ENCODE data around the gene FCMR. TPM values are rescaled to one million over a fixed set of nuclear protein-coding genes. Genes with fewer than 3 reads are reported as not detected.

FCMR gene, protein sequence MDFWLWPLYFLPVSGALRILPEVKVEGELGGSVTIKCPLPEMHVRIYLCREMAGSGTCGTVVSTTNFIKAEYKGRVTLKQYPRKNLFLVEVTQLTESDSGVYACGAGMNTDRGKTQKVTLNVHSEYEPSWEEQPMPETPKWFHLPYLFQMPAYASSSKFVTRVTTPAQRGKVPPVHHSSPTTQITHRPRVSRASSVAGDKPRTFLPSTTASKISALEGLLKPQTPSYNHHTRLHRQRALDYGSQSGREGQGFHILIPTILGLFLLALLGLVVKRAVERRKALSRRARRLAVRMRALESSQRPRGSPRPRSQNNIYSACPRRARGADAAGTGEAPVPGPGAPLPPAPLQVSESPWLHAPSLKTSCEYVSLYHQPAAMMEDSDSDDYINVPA
- not detected in 2 replicates for total RNA-seq

GRCh38 chr1:206921772-206922265 lies at the start of gene FCMR:
Gene FCMR (minus strand): TSS chr1:206921941. CDS start chr1:206921854, 87 bp downstream.

GRCh38 chr1:206970446-206970845 lies 48.7 kb upstream of the FCMR start, which contains the start of gene FCAMR:
Gene FCAMR (minus strand): TSS chr1:206970460. CDS start chr1:206970125, 335 bp downstream.

GRCh38 chr1:206946261-206946660 lies 24.5 kb upstream of the FCMR start, which contains the start of gene PIGR:
Gene PIGR (minus strand): TSS chr1:206946466. CDS start chr1:206940531, 5,935 bp downstream.

DNA sequence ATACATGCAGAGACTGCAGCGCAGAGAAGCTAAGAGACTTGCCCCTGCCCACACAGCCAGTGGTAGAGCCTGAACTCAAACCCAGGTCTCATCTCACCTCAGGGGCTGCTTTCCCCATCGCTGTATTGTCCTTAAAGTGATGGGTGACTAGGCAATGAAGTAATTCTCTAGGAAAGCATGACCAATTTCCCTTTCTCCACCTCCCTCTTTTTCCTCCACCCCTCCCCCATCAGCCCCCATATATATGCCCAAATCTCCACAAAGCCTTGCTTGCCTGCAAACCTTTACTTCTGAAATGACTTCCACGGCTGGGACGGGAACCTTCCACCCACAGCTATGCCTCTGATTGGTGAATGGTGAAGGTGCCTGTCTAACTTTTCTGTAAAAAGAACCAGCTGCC lies 24.6 kb downstream of the FCMR start, which contains the start of gene IL24:
TSS of gene IL24 (plus strand) at position 269 of the 400 bp plus-strand sequence. CDS start 390 bp downstream, outside the sequence.

DNA sequence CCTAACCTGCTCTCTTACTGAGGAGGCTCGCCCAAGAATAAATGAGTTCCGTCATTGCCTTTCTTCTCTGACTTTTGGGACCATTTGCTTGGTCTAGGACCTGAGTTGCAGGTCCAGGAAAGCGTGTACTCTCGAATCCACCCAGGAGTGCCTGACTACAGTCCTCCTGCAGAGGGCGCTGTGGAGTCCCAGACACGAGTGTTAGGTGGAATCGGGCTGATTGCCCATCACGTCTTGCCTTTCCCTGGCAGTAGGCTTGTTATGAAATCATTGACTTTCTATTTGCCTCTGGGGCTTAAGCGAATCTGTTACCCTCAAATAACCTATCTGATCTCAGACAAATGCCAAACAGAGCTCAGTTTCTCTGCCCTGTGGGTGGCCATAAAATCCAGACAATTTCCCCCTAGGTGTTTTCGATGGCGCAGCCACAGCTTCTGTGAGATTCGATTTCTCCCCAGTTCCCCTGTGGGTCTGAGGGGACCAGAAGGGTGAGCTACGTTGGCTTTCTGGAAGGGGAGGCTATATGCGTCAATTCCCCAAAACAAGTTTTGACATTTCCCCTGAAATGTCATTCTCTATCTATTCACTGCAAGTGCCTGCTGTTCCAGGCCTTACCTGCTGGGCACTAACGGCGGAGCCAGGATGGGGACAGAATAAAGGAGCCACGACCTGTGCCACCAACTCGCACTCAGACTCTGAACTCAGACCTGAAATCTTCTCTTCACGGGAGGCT lies 56.6 kb downstream of the FCMR start, which contains the start of gene IL20:
TSS of gene IL20 (plus strand) at position 685 of the 733 bp plus-strand sequence. CDS start 230 bp downstream, outside the sequence.

Other genes starting within 250 kb of the FCMR start
- 32.1 and 52.4 TPM in 2 replicates for gene MAPKAPK2, start 237.0 kb downstream of the FCMR start, total RNA-seq
- gene IL19, start 151.2 kb downstream of the FCMR start, total RNA-seq: not detected in 2 replicates
- not detected in 2 replicates for gene IL10, start 149.4 kb downstream of the FCMR start, total RNA-seq
- not detected in 2 replicates for gene IL20, start 56.3 kb downstream of the FCMR start, total RNA-seq
- not detected in 2 replicates for gene IL24, start 24.5 kb downstream of the FCMR start, total RNA-seq
- gene PIGR, start 24.5 kb upstream of the FCMR start, total RNA-seq: not detected in 2 replicates
- gene FCAMR, start 48.5 kb upstream of the FCMR start, total RNA-seq: not detected in 2 replicates
- 0.05 TPM in 1 of 2 replicates, not detected in the other for gene C1orf116, start 110.8 kb upstream of the FCMR start, total RNA-seq
- gene YOD1, start 129.3 kb upstream of the FCMR start, total RNA-seq: 8.6 and 11.8 TPM in 2 replicates
- 6.7 and 9.8 TPM in 2 replicates for gene PFKFB2, start 131.3 kb upstream of the FCMR start, total RNA-seq
- not detected in 2 replicates for gene C4BPB, start 166.9 kb upstream of the FCMR start, total RNA-seq
- gene C4BPA, start 182.3 kb upstream of the FCMR start, total RNA-seq: not detected in 2 replicates

Data from smooth muscle cell of the umbilical artery (primary cell).